Panc1 (cell line): Measurements from ENCODE around the gene ALDH6A1. TPM values are rescaled to one million over a fixed set of nuclear protein-coding genes. Genes with fewer than 3 reads are reported as not detected.

Experiments used
- ATAC-seq: fragments of 200-7000 bp; cut with Tn5 transposase; 2 replicates; pipeline ENCODE4 v1.9.1; 2020; ENCODE audit warnings: mild to moderate bottlenecking, moderate library complexity
- BruUV-seq: library from RNA; stranded (reverse); fragments of 400-500 nt; replicated peaks from 2 replicates; lab custom pipeline; 2021; lab: Mats Ljungman, UMichigan
- CTCF ChIA-PET: fragments of 300-600 bp; sonication (Branson Sonifier 250); formaldehyde crosslinking; loops from one replicate; lab custom pipeline; 2022; ENCODE audit warnings: antibody characterized with exemption; lab: Charles Lee
- POLR2A ChIA-PET: fragments of 300-600 bp; sonication (Branson Sonifier 250); formaldehyde crosslinking; loops from one replicate; lab custom pipeline; 2022; ENCODE audit warnings: antibody characterized with exemption; lab: Charles Lee
- DNase-seq: peaks from one replicate; pipeline ENCODE4 v3.0.0-alpha.2; 2010; ENCODE audit warnings: low read depth, low spot score
- H3K27ac ChIP-seq: 2 replicates; pipeline ENCODE4 v1.5.1; 2011; ENCODE audit warnings: mild to moderate bottlenecking, low read length, inconsistent platforms
- H3K27me3 ChIP-seq: fragments of 200-500 bp; sonication (Bioruptor generic); 2 replicates; pipeline ENCODE4 v1.6.0; 2014; ENCODE audit warnings: low read length, inconsistent platforms; ENCODE audit not compliant: control insufficient read depth, insufficient read depth
- H3K36me3 ChIP-seq: fragments of 200-500 bp; sonication (Bioruptor generic); 2 replicates; pipeline ENCODE4 v1.5.1; 2014; ENCODE audit warnings: inconsistent platforms, mild to moderate bottlenecking, low read length, moderate library complexity; ENCODE audit not compliant: control insufficient read depth, insufficient read depth
- H3K4me1 ChIP-seq: 2 replicates; pipeline ENCODE4 v1.5.1; 2011; ENCODE audit warnings: inconsistent platforms, mild to moderate bottlenecking, low read length, moderate library complexity; ENCODE audit not compliant: control insufficient read depth, insufficient read depth
- H3K4me3 ChIP-seq, 2 experiments: 2 replicates each; pipeline ENCODE4 v1.5.1; 2011 to 2012; ENCODE audit warnings: low read depth in 2 of 2, low read length in 2 of 2, mild to moderate bottlenecking in 2 of 2, inconsistent platforms in 1 of 2, moderate library complexity in 1 of 2
- H3K9me3 ChIP-seq: fragments of 200-500 bp; sonication (Bioruptor generic); 2 replicates; pipeline ENCODE4 v1.5.1; 2014; ENCODE audit warnings: low read depth, mild to moderate bottlenecking, inconsistent platforms, low read length, moderate library complexity; ENCODE audit not compliant: control insufficient read depth, insufficient read depth
- POLR2AphosphoS5 ChIP-seq: IDR thresholded peaks from 2 replicates; pipeline ENCODE4 v1.6.1; 2012; ENCODE audit warnings: mild to moderate bottlenecking, low read depth, low read length, moderate library complexity
- SIN3A ChIP-seq: IDR thresholded peaks from 2 replicates; pipeline ENCODE4 v1.6.1; 2012; ENCODE audit warnings: low read depth, mild to moderate bottlenecking, low read length, moderate library complexity, borderline replicate concordance; ENCODE audit not compliant: insufficient read depth
- TCF7L2 ChIP-seq: IDR thresholded peaks from 2 replicates; pipeline ENCODE4 v1.6.1; 2011; ENCODE audit warnings: mild to moderate bottlenecking, low read depth, low read length, inconsistent platforms
- in situ Hi-C: cut with HindIII; loops from 2 replicates; pipeline ENCODE4 v1.10.0; 2016; ENCODE audit warnings: low sequenced_read_pairs, low pct_unique_long_range_greater_than_20kb
- intact Hi-C: fragments of 100-400 bp; cut with micrococcal nuclease; formaldehyde crosslinking; loops from one replicate; pipeline ENCODE4 v1.10.0; 2022; ENCODE audit not compliant: unreplicated experiment
- total RNA-seq: library from RNA; stranded (reverse); gene quantifications from one replicate; pipeline ENCODE4 v1.2.1, GENCODE V29; 2021; ENCODE audit not compliant: unreplicated experiment
- TF ChIP-seq, protein P1 (sequence below): fragments of 450-650 bp; IDR thresholded peaks from 2 replicates; pipeline ENCODE4 v1.5.1; 2017; ENCODE audit warnings: mild to moderate bottlenecking
- TF ChIP-seq, protein P2 (sequence below), 2 experiments: IDR thresholded peaks; 2 replicates each; pipeline ENCODE4 v1.6.1; 2011 to 2012; ENCODE audit warnings: low read depth in 2 of 2, control low read depth in 1 of 2, low read length in 1 of 2, mild to moderate bottlenecking in 1 of 2, moderate library complexity in 1 of 2; ENCODE audit not compliant: insufficient read depth in 1 of 2

Gene ALDH6A1
- total RNA-seq, 1 experiment from 2014 or later, result 2.1 TPM

GRCh38 chr14:74014299-74014698, 70.0 kb downstream of the ALDH6A1 start:
- ChIA-PET POLR2A (no interaction called here), CTCF (no interaction called here)
- no peak for TF ChIP-seq POLR2AphosphoS5
- TF ChIP-seq, protein P1, sequence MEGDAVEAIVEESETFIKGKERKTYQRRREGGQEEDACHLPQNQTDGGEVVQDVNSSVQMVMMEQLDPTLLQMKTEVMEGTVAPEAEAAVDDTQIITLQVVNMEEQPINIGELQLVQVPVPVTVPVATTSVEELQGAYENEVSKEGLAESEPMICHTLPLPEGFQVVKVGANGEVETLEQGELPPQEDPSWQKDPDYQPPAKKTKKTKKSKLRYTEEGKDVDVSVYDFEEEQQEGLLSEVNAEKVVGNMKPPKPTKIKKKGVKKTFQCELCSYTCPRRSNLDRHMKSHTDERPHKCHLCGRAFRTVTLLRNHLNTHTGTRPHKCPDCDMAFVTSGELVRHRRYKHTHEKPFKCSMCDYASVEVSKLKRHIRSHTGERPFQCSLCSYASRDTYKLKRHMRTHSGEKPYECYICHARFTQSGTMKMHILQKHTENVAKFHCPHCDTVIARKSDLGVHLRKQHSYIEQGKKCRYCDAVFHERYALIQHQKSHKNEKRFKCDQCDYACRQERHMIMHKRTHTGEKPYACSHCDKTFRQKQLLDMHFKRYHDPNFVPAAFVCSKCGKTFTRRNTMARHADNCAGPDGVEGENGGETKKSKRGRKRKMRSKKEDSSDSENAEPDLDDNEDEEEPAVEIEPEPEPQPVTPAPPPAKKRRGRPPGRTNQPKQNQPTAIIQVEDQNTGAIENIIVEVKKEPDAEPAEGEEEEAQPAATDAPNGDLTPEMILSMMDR, result no peak
- TF ChIP-seq, protein P2, sequence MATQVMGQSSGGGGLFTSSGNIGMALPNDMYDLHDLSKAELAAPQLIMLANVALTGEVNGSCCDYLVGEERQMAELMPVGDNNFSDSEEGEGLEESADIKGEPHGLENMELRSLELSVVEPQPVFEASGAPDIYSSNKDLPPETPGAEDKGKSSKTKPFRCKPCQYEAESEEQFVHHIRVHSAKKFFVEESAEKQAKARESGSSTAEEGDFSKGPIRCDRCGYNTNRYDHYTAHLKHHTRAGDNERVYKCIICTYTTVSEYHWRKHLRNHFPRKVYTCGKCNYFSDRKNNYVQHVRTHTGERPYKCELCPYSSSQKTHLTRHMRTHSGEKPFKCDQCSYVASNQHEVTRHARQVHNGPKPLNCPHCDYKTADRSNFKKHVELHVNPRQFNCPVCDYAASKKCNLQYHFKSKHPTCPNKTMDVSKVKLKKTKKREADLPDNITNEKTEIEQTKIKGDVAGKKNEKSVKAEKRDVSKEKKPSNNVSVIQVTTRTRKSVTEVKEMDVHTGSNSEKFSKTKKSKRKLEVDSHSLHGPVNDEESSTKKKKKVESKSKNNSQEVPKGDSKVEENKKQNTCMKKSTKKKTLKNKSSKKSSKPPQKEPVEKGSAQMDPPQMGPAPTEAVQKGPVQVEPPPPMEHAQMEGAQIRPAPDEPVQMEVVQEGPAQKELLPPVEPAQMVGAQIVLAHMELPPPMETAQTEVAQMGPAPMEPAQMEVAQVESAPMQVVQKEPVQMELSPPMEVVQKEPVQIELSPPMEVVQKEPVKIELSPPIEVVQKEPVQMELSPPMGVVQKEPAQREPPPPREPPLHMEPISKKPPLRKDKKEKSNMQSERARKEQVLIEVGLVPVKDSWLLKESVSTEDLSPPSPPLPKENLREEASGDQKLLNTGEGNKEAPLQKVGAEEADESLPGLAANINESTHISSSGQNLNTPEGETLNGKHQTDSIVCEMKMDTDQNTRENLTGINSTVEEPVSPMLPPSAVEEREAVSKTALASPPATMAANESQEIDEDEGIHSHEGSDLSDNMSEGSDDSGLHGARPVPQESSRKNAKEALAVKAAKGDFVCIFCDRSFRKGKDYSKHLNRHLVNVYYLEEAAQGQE (IDR thresholded peaks at IDR 0.05; ENCODE audit: insufficient read depth in 1 of 2, low read depth in 2 of 2, low read length in 1 of 2), result no peak
- no peak for TF ChIP-seq TCF7L2
- TF ChIP-seq SIN3A, result no peak
- BruUV-seq, result no TSS peak
- in situ Hi-C loops (no loop called here), intact Hi-C loops (no loop called here)
- no peaks in the 10 kb centered on the region for H3K9me3 ChIP-seq
- H3K36me3 ChIP-seq, result peaks cover 5% of the 10 kb centered on the region
- H3K27me3 ChIP-seq, result no peaks in the 10 kb centered on the region
- no peak overlapping the region for H3K4me3 ChIP-seq
- ATAC-seq (no peak), DNase-seq (no peak)
- no peaks in the 10 kb centered on the region for H3K4me1 ChIP-seq
- H3K27ac ChIP-seq, result no peak overlapping the region

- ChIA-PET CTCF (no interaction called here), POLR2A (no interaction called here)
- H3K4me1 ChIP-seq, result no peaks in the 10 kb centered on the region
- in situ Hi-C loops (no loop called here), intact Hi-C loops (no loop called here)
- H3K27ac ChIP-seq, result no peak overlapping the region
- H3K9me3 ChIP-seq, result no peaks in the 10 kb centered on the region
- TF ChIP-seq, protein P2 (IDR thresholded peaks at IDR 0.05; ENCODE audit: insufficient read depth in 1 of 2, low read depth in 2 of 2, low read length in 1 of 2), result no peak
- TF ChIP-seq SIN3A, result no peak
- no peak for TF ChIP-seq POLR2AphosphoS5
- no peak for TF ChIP-seq TCF7L2
- peaks cover 2% of the 10 kb centered on the region for H3K36me3 ChIP-seq
- H3K27me3 ChIP-seq, result no peaks in the 10 kb centered on the region
- DNase-seq, result no peak
- no peak for ATAC-seq
- BruUV-seq, result no TSS peak
- H3K4me3 ChIP-seq, result no peak overlapping the region
Measured at GRCh38 chr14:74008843-74009499, 75.3 kb downstream of the ALDH6A1 start.

Other genes with a start within 250 kb of the ALDH6A1 start
- gene PTGR2, start 232.6 kb downstream of the ALDH6A1 start, total RNA-seq, result 17.1 TPM
- gene ZNF410, start 197.6 kb downstream of the ALDH6A1 start, total RNA-seq, result 31.2 TPM
- 2.2 TPM for gene FAM161B, start 134.4 kb downstream of the ALDH6A1 start, total RNA-seq
- gene COQ6, start 134.2 kb downstream of the ALDH6A1 start, total RNA-seq, result 18.5 TPM
- 13.0 TPM for gene ENTPD5, start 65.2 kb downstream of the ALDH6A1 start, total RNA-seq
- 1.9 TPM for gene BBOF1, start 65.1 kb downstream of the ALDH6A1 start, total RNA-seq
- gene LIN52, start 503 bp upstream of the ALDH6A1 start, total RNA-seq, result 6.7 TPM
- not detected for gene VSX2, start 155.0 kb upstream of the ALDH6A1 start, total RNA-seq
- 24.4 TPM for gene ABCD4, start 218.5 kb upstream of the ALDH6A1 start, total RNA-seq